ENCODE measurements around the gene CCDC88B. TPM values are rescaled to one million over a fixed set of nuclear protein-coding genes. Genes with fewer than 3 reads are reported as not detected.

CCDC88B gene
- total and polyA plus RNA-seq, 9 of the 15 experiments (the other 6 are each of a cell fraction or from before 2014, with no cell fraction given), result 0.13 to 18.1 (median 7.9) TPM

DNA sequence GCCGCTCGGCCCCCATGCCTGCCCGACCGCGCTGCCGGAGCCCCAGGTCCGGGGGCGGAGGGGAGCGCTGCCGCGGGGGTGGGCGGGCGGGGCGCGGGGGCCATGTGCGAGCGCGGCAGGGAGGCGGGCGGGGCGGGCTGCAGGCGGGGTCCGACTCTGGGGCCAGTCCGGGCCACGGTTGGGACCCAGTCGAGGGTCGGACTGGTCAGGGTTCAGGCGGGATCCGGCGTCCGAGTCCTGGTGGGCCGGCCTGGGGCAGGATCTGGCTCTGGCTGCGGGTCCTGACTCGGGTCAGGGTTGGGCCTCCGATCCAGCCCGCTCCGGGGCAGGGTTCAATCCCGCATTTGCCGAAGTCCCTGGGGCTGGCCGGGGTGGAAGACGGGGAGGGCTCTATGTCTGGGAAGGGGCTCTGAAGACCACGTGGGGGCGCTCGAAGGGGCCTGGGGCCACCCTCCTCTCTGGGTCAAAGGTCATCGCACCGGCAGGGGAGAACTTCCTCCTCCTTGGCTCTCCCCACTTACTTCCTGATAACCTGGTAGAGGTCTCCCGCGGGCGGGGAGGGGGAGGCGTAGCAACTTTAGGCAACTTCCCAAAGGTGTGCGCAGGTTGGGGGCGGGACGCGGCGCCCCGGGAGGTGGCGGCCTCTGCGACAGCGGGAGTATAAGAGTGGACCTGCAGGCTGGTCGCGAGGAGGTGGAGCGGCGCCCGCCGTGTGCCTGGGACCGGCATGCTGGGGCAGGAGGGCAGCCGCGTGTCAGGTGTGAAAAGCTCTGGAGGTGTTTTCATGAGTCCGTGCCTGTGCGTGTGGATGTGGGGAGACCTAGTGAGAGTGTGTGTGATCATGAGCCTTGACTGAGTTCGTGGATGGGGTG is 34.1 kb upstream of the CCDC88B start (continued):
- TF ChIP-seq ZNF436 (CRISPR knock-in tag; IDR thresholded peaks at IDR 0.05) (no peak), ZNF584 (CRISPR knock-in tag; IDR thresholded peaks at IDR 0.05; ENCODE audit: low read depth) (no peak), ZNF354B (CRISPR knock-in tag; IDR thresholded peaks at IDR 0.05) (no peak), ASH1L (IDR thresholded peaks at IDR 0.05; ENCODE audit: borderline replicate concordance, low read depth, partially characterized antibody) (no peak), SLC30A9 (CRISPR knock-in tag; IDR thresholded peaks at IDR 0.05) (no peak), NCOA2 (IDR thresholded peaks at IDR 0.05; ENCODE audit: partially characterized antibody in 2 of 2) (no peak), SRF (CRISPR knock-in tag; IDR thresholded peaks at IDR 0.05) (peak in 1 of 2 experiments; percentile 37; a peak in 1 of 4 replicates), KDM5B (IDR thresholded peaks at IDR 0.05; ENCODE audit: insufficient replicate concordance, low read depth, low read length) (peak; percentile 7), NEUROD1 (IDR thresholded peaks at IDR 0.05; ENCODE audit: borderline replicate concordance, low read depth, low read length, partially characterized antibody) (no peak)
- TF ChIP-seq, protein P1, sequence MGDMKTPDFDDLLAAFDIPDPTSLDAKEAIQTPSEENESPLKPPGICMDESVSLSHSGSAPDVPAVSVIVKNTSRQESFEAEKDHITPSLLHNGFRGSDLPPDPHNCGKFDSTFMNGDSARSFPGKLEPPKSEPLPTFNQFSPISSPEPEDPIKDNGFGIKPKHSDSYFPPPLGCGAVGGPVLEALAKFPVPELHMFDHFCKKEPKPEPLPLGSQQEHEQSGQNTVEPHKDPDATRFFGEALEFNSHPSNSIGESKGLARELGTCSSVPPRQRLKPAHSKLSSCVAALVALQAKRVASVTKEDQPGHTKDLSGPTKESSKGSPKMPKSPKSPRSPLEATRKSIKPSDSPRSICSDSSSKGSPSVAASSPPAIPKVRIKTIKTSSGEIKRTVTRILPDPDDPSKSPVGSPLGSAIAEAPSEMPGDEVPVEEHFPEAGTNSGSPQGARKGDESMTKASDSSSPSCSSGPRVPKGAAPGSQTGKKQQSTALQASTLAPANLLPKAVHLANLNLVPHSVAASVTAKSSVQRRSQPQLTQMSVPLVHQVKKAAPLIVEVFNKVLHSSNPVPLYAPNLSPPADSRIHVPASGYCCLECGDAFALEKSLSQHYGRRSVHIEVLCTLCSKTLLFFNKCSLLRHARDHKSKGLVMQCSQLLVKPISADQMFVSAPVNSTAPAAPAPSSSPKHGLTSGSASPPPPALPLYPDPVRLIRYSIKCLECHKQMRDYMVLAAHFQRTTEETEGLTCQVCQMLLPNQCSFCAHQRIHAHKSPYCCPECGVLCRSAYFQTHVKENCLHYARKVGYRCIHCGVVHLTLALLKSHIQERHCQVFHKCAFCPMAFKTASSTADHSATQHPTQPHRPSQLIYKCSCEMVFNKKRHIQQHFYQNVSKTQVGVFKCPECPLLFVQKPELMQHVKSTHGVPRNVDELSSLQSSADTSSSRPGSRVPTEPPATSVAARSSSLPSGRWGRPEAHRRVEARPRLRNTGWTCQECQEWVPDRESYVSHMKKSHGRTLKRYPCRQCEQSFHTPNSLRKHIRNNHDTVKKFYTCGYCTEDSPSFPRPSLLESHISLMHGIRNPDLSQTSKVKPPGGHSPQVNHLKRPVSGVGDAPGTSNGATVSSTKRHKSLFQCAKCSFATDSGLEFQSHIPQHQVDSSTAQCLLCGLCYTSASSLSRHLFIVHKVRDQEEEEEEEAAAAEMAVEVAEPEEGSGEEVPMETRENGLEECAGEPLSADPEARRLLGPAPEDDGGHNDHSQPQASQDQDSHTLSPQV (IDR thresholded peaks at IDR 0.05), result no peak
- TF ChIP-seq, protein P2, sequence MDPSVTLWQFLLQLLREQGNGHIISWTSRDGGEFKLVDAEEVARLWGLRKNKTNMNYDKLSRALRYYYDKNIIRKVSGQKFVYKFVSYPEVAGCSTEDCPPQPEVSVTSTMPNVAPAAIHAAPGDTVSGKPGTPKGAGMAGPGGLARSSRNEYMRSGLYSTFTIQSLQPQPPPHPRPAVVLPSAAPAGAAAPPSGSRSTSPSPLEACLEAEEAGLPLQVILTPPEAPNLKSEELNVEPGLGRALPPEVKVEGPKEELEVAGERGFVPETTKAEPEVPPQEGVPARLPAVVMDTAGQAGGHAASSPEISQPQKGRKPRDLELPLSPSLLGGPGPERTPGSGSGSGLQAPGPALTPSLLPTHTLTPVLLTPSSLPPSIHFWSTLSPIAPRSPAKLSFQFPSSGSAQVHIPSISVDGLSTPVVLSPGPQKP (CRISPR knock-in tag; IDR thresholded peaks at IDR 0.05), result no peak
- TF ChIP-seq, protein P3, sequence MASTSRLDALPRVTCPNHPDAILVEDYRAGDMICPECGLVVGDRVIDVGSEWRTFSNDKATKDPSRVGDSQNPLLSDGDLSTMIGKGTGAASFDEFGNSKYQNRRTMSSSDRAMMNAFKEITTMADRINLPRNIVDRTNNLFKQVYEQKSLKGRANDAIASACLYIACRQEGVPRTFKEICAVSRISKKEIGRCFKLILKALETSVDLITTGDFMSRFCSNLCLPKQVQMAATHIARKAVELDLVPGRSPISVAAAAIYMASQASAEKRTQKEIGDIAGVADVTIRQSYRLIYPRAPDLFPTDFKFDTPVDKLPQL (IDR thresholded peaks at IDR 0.05; ENCODE audit: extremely low read depth, insufficient read length), result no peak
